HG03196 (cell line): ENCODE results near the gene RAP1GAP2.

Experiments
- ATAC-seq: cut with Tn5 transposase; IDR thresholded peaks from one replicate; pipeline ENCODE4 v1.9.1; 2021; ENCODE audit not compliant: unreplicated experiment

The RAP1GAP2 gene

DNA sequence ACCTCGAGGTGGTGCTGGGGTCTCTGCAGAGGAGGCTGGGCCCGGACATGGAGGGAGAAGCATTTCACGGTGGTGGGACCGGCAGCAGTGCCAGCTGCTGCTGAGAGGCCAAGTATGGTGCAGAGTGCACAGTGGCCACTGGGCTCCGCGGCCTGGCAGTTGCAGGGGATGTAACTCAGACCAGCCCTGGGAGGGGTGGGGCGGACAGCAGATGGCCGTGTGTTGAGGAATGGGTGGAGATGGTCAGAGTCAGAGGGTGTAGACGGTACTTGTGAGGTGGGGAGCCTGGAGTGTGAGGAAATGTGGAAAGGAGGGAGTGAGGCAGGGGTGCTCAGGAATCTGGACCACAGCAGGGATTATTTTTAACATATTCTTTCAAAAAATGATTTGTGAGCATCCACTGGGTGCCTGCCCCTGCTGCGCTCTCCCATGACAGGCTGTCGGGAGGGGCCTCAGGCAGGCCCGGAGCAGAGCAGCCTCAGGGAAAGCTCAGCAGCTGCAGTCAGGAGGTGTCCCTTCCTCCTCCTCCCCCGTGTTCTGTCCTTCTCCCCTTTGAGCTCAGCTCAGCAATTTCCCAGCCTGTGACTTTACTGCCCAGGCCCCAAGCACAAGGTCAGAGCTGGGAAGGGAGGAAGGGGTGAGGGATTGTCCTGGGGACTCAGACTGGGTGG is 113.1 kb downstream of the RAP1GAP2 start:
- no peak for ATAC-seq

DNA sequence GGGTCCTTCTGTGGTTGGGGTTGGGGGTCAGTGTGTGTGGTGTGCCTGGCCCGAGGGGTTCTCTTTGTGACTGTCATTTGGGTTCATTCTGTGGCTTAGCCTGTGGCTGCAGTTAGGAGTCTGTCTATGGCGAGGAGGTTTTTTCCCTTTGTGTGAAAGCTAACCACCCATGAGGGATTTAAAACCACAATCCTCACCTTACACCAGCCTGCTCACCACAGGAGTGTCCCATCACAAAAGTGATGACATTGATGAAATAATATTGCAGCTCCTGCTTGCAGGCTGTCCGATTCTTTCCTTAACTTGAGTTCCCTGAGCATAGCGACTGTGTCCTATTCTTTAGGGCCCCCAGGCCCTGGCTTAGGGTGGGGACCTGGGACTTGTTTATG is 113.6 kb downstream of the RAP1GAP2 start:
- no peak for ATAC-seq

DNA sequence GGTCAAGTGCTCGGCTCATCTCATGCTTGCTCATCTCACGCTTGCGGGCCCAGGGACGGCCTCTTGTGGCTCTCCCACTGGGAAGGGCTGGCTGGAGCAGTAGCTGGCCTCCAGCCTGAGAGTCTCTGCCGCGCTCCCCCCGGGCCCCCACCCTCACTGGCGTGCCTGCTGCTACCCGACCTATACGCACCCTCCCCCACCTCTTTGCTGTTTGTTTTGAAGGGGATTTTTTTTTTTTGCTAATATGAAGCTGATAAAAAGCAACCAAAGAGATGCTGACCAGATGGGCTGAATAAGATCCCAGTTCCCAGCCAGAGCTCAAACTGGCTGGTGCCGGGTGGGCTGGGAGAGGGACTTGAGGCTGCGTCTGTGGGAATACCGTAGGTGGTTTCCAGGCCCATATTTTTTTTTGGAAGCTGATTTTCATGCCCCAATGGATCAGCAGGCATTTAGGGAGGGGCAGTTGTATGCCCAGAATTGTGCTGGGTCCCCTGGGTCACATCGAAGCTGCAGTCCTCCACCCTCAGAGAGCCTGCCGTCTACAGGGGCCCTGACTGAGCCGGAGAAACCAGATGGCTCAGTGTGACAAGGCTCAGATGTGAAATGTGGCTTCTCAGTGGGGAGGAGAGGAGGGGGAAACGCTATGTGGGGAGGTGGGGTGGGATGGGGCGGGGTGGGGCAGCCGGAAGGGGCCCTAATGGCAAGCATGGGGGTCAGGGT is 115.0 kb downstream of the RAP1GAP2 start:
- ATAC-seq, result no peak

DNA sequence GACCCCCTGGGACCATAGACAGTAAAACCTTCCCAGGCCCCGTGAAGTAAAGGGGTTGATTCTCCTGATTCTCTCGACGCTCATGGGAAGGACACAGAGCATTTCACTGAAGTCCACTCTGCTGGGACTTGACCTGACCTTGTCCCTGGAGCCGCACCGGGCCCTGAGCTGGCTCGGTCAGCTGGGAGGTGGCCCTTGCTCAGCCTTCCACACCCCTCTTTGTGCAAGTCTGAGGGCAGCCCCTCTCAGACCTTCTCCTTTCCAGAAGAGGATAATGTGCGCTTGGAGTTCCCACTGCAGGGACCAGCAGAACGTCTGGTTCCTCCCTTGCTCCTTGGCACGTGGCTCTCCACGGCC is 115.5 kb downstream of the RAP1GAP2 start:
- ATAC-seq, result no peak

DNA sequence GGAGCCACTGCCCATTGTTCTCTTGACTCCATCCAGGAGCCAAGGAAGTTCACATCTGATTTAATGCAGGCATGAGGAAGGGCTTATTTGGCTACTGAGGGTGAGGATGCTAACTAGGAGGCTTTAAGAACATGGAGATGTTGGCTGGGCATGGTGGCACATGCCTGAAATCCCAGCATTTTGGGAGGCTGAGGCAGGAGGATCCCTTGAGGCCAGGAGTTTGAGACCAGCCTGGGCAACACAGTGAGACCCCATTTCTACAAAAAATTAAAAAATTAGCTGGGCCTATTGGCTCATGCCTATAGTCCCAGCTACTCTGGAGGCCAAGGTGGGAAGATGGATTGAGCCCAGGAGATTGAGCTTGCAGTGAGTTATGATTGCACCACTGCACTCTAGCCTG is 116.5 kb downstream of the RAP1GAP2 start:
- no peak for ATAC-seq

DNA sequence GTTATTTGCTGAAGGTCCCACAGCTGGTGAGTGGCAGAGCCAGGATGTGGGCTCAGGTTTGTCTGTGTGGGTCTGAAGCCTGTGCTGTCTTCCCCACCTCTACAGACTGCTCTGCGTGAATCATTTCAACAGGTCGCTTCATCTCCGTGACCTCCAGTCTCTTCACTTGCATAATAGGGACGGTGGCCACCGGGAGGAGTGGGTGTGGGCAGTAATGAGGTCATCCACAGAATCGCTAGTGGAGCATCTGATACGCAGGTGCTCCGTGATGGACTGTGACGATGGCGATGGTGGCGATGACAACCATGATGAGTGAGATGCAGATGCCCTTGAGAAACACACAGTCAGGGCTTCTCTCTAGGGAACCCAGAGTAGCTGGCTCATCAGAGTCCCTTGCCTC is 120.2 kb downstream of the RAP1GAP2 start:
- no peak for ATAC-seq

DNA sequence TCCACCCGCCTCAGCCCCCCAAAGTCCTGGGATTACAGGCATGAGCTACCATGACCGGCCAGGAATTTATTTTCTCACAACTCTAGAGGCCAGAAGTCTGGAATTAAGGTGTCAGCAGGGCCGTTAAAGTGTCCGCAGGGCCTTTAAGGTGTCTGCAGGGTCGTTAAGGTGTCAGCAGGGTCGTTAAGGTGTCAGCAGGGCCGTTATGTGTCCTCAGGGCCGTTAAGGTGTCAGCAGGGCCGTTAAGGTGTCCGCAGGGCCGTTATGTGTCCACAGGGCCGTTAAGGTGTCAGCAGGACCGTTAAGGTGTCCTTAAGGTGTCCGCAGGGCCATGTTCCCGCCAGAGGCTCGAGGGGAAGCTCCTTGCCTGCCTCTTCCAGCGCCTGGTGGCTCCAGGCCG is 125.2 kb downstream of the RAP1GAP2 start:
- no peak for ATAC-seq

DNA sequence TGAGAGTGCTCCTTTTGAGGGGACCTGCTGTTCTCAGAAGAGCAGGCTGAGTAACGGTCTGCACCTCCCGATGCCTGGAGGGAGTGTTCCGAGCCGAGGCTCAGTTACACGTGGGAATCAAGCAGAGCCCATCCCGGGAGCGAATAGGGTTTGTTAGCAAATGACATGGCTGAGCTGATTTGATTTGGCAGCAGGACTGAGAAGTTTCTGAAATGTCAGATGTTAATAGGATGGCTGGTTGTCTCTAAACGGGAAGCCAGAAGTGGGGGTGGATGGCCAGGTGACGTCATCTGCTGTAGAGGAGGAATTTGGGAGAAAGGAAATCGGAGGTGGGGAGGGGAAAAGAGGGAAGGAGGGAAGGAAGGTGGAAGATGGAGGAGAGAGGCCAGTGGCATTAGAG is 128.0 kb downstream of the RAP1GAP2 start:
- no peak for ATAC-seq

DNA sequence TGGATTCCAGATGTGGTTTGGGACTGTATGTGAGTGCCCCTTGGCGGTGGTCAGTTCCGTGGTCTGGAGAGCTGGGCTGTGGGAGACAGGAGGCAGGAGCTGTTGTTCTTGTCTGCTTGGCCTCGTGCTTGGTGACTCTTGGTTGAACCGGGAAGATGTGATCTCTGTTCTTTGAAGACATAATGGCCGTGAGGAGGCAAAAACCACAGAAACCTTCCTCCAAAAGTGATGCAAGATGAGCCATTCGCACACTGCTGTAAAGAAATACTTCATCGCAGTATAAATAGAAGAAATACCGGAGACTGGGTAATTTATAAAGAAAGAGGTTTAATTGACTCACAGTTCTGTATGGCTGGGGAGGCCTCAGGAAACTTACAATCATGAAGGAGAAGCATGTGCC is 128.8 kb downstream of the RAP1GAP2 start:
- ATAC-seq, result no peak

DNA sequence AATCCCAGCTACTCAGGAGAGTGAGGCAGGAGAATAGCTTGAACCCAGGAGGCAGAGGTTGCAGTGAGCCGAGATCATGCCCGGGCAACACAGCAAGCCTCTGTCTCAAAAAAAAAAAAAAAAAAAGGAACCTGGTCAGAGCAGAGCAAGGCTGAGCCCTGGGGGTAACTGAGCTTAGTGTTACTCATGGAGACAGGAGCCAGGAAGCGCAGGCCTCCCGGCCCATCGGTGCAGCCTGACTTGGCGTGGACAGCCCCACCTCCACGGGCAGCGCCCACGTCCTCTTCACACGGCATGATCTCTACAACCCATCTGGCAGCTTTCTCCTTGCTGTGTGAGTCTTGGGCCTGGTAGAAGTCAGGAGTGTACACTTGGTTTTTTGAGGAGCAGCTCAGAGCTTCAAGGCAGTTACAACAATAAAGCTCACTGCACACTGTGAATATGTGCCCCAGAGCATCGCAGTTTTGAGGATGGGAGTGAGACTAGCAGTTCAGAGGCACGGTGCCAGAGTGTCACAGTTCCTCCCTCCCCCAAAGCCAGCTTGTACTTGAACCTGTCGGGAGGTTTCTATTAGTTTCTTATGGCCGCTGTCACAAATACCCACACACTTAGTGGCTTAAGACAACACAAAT is 129.9 kb downstream of the RAP1GAP2 start:
- no peak for ATAC-seq

DNA sequence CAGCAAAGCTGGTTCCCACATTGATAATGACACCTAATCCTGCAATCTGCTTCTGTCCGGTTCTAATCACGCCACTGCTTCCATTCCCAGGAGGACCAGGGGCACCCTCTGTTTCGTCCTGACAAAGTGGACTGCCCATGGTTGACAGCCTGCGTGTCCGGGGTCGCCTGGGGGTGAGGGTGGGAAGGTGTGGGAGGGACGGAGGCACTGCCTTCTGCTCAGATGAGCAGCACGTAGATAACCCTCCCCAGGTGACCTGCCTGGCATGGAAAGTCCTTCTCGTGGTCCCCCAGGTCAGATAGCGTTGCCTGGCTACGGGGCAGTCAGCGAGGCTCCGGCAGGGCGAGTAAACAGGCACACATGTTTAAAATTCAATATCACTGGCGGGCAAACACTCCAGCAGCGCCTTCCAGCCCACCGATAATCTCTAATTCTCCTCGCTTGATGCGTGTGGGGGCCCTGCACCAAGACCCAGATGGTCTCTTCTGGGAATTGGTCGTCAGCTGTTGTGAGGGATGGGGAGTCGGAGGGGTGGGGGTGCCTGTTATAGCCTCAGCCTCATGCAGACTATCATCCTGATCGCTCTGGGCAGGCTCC is 132.2 kb downstream of the RAP1GAP2 start:
- ATAC-seq, result no peak

DNA sequence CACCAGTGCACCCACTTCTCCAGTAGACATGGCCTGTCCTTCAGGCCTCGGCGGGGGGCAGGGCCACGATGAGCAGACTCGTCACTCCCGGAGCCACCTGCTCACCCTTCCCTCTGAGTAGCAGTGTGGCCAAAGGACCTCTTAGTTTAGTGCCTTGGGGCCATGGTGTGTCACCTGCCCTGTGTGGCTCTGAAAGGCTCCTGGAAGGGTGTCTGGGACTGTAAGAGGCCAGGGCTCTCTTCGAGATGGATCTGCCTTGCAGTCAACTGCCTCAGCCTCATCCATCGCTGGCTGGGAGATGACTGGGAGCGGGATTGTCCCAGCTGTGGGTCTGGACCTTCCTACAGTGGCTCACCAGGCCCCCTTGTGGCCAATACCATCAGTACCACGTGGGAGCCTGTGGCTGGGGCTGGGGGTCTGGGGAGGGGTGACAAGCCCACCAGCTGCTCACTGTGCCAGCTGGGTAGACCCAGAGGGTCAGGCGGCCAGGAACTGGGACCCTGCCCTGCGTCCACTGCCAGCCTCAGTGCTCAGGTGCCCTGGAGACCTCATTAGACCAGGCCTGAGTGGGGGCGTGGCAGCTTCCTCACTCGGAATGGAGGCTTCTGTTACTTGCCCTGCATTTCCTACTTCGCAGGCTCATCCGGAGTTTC is 133.8 kb downstream of the RAP1GAP2 start:
- no peak for ATAC-seq

DNA sequence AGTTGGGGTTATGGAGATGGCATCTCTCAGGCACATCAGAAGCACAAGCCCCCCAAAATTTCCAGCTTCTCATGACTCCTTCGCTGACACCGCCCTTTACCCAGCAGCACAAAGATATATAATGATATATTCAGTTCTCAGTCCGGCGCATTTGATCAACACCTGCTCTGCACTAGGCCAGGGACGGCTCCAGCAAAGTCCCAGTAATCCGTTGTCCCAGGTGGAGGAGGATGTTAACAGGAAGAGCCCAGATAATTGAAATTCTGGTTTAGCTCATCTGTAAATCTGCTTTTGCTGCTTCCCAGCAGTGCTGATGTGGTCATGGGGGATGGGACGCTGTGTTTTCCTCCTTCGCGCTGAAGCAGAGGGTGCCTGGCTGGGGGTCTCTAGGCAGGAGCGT is 135.6 kb downstream of the RAP1GAP2 start:
- ATAC-seq, result no peak

DNA sequence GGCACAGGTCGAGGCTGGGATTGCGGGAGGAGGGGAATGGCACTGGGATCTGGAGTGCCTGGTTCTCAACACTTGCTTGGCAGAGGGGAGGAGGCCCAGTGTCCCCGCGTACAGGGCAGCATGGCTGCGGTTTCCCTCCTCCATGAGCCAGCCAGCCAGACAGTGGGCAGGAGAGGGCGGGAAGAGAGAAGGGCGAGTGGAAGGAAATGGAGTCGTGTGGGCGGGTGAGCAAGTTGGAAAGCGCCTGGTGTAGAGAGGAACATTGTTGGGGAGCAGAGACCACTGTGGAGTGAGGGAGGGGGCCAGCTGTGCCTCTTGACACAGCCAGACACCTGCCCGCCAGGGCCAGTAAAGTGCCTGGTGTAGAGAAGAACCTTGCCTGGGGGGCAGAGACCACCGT is 136.7 kb downstream of the RAP1GAP2 start:
- no peak for ATAC-seq

DNA sequence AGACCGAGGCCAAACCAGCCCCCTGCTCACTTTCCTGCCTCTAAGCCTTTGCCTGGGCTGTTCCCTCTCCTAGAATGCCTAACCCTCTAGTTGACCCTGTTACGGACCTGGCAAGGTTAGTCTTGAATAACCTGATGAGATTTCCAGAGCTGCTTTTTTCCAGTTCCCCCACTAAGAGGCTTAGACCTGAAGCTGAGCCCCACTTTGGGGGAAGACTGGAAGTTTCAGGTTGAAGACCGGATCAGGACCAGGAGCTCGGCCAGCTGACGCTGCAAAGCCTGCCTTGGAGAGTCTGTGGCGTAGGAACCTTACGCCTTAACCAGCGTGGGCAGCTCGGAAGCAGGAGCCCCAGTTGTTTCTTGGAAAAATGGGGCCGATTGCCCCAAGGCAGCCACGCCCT is 137.4 kb downstream of the RAP1GAP2 start:
- ATAC-seq, result no peak

DNA sequence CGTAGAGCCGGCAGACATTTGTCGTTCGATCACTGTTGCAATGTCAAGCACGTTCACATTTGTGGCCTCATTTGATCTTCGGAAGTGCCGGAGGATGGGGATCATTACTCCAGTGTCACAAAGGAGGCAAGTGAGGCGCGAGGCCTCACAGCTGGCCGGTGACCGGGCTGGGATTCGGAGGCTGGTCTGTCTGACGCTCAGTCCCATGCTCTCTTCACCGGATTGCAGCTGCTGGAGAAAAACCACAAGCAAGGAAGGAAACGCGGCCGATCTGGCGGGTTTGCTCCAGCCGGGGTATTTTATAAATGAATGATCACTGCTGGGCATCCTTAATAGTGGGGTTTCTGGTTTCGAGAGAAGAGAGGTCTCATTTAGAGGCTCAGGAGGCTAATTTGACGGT is 139.4 kb downstream of the RAP1GAP2 start:
- ATAC-seq, result no peak

DNA sequence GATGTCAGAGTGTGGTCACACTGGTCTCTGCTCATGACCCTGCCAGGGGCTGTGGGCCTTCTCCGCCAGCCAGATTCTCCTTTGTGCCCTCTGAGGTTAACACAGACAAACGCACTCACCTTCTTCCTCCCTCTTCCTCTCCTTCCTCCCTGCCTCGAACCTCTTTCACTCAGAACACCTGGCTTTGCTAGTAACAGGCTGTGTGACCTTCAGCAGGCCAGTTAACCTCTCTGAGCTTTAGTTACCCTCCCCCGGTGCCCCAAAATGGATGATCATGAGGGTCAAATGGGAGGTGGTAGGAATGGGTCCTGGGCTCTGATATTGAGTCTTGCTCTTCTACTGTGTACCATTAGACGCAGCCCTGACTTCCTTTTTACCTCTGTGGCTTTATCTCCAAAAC is 140.1 kb downstream of the RAP1GAP2 start:
- ATAC-seq, result no peak

DNA sequence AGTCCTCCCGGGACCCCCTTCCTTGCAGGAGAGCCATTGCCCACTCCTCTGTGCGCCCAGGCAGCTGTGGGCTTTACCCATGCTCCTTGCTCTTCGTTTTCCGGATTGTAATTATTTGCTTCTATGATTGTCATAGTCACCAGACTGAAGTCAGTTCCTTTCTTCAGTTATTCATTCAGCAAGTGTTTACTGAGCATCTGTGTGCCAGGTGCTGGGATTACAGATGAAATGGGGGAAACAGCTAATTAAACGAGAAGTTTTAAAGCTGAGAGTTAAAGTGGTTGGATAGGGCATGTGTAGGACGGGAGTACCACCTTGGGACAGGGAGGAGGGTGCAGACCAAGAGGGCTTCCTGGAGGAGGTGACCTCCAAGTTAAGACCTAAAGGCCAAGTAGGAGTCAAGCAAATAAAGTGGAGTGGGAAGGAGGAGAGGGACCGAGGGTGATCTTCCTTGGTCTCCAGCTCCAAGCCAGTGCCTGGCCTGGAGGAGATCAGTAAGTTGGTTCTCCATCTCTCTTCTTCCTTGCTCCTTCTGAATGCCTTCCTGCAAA is 140.6 kb downstream of the RAP1GAP2 start:
- ATAC-seq, result no peak

DNA sequence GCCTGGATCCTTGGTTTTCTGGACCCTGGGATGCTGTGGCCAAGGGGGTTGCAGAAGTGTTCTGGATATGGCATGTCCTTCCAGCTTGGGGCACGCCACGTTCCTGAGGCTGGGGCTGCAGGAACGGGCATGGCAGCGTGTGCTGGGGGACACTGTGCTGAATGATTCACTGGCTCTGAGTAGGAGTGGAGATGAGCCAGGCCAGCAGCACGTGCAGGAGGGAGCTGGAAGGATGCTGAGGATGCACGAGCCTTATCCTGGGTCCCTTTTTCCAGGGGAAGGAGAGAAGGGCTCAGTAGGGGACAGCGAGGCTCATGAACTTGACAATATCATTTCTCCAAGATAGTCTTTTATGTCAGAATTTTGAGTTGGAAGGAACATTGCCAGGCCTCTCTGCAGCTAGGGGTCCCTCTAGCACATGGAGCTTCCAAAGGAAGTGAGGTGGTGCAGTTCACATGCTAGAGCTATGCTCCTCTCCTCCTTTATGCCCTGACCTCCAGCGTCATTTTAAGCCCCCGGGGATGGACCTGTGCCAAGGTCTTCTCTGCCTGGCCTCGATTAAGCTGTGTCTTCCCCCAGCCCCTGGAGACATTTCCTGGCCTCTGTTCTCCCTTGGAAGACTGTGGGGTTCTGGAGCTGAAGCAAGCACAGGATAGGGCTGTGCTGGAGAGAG is 141.2 kb downstream of the RAP1GAP2 start:
- no peak for ATAC-seq

DNA sequence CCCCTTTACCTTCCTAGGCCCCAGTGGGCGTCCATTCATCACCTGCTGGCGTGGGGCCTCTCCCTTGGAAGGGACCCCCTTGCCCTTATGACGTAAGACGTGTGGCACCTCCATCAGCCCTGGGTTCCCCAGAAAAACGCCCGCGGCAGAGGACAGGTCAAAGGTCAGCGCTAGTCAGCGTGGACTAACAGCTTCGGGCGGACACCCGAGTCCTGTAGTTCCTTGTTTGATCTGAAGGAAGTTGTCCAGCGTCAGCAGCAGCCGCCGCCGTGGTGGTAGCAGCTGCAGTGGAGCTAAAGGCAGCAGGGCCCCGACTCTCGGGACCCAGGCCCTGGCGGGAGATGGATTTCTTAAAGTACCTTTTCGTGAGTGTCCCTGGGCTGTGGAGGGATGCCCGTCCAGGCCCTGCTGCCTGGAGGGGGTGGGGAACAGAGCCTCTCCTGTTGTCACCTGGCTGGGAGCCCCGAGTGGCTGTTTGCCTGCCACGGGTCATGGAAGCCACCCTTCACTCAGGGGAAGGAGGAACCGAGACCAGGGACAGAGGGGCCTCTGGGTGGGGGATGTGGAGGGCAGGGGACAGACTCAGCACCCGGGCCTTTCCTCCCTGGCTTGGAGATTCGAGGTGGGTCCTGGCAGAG is 143.6 kb downstream of the RAP1GAP2 start:
- ATAC-seq, result no peak
